OCI-LY1 (cell line): ENCODE data around the gene SLC38A6.

Experiments used
- H2AFZ ChIP-seq: fragments of 200-600 bp; sonication (generic), shearing (Covaris generic); 2 replicates; pipeline ENCODE4 v1.6.0; 2014; ENCODE audit warnings: antibody characterized with exemption, mild to moderate bottlenecking, low read length
- H3F3A ChIP-seq: fragments of 200-600 bp; sonication (generic), shearing (Covaris generic); 2 replicates; pipeline ENCODE4 v1.6.0; 2014; ENCODE audit warnings: mild to moderate bottlenecking, antibody characterized with exemption, low read length, moderate library complexity; ENCODE audit not compliant: insufficient read depth
- H3K27ac ChIP-seq: fragments of 200-600 bp; sonication (generic); 2 replicates; pipeline ENCODE4 v1.5.1; 2014; ENCODE audit warnings: low read length, mixed run types, mild to moderate bottlenecking, low read depth; ENCODE audit not compliant: poor library complexity, severe bottlenecking
- H3K27me3 ChIP-seq: fragments of 200-600 bp; sonication (generic); 2 replicates; pipeline ENCODE4 v1.6.0; 2014; ENCODE audit warnings: antibody characterized with exemption, mild to moderate bottlenecking, low read length, moderate library complexity; ENCODE audit not compliant: insufficient read depth
- H3K36me3 ChIP-seq: fragments of 200-600 bp; sonication (generic); 2 replicates; pipeline ENCODE4 v1.6.1; 2014; ENCODE audit warnings: mild to moderate bottlenecking, antibody characterized with exemption, low read length, moderate library complexity, mixed read lengths; ENCODE audit not compliant: insufficient read depth
- H3K4me1 ChIP-seq: fragments of 200-600 bp; sonication (generic); 2 replicates; pipeline ENCODE4 v1.5.1; 2014; ENCODE audit warnings: mild to moderate bottlenecking, low read length, moderate library complexity; ENCODE audit not compliant: insufficient read depth, severe bottlenecking
- H3K4me2 ChIP-seq: fragments of 200-600 bp; sonication (generic), shearing (Covaris generic); 2 replicates; pipeline ENCODE4 v1.6.1; 2014; ENCODE audit warnings: low read length
- H3K4me3 ChIP-seq: fragments of 200-600 bp; sonication (generic); 2 replicates; pipeline ENCODE4 v1.5.1; 2014; ENCODE audit warnings: low read length, low read depth, mild to moderate bottlenecking, mixed read lengths; ENCODE audit not compliant: poor library complexity, severe bottlenecking
- H3K79me2 ChIP-seq: fragments of 200-600 bp; shearing (Covaris generic); 2 replicates; pipeline ENCODE4 v1.6.1; 2016; ENCODE audit warnings: mixed run types, low read length, mixed read lengths; ENCODE audit not compliant: insufficient read depth
- H3K9ac ChIP-seq: fragments of 200-600 bp; sonication (generic), shearing (Covaris generic); 2 replicates; pipeline ENCODE4 v1.6.1; 2014; ENCODE audit warnings: mild to moderate bottlenecking, low read length, mixed read lengths
- H3K9me2 ChIP-seq: fragments of 200-600 bp; sonication (generic), shearing (Covaris generic); 2 replicates; pipeline ENCODE4 v1.6.1; 2014; ENCODE audit warnings: low read depth, mild to moderate bottlenecking, low read length, mixed read lengths
- H3K9me3 ChIP-seq: fragments of 200-600 bp; shearing (Covaris generic); 2 replicates; pipeline ENCODE4 v1.6.1; 2014; ENCODE audit warnings: low read length, mixed read lengths
- H4K20me1 ChIP-seq: fragments of 200-600 bp; sonication (generic), shearing (Covaris generic); 2 replicates; pipeline ENCODE4 v1.6.0; 2016; ENCODE audit warnings: mild to moderate bottlenecking, low read length; ENCODE audit not compliant: insufficient read depth
- CTCF ChIP-seq: fragments of 200-600 bp; sonication (generic), shearing (Covaris generic); IDR thresholded peaks from 2 replicates; pipeline ENCODE4 v1.5.1; 2017; ENCODE audit warnings: mild to moderate bottlenecking, antibody characterized with exemption, low read length, moderate library complexity, mixed read lengths
- EZH2 ChIP-seq: fragments of 200-600 bp; sonication (generic), shearing (Covaris generic); IDR thresholded peaks from 2 replicates; pipeline ENCODE4 v1.8.0; 2017; ENCODE audit warnings: borderline replicate concordance, mixed run types, mild to moderate bottlenecking, antibody characterized with exemption, low read length, moderate library complexity, mixed read lengths

The SLC38A6 gene

GRCh38 chr14:61074852-61075251 lies 93.8 kb downstream of the SLC38A6 start:
- peaks cover 46% of the 10 kb centered on the region for H3K4me1 ChIP-seq
- H3F3A ChIP-seq: no peaks in the 10 kb centered on the region
- H2AFZ ChIP-seq: no peak overlapping the region
- H3K4me2 ChIP-seq: no peak overlapping the region
- H3K27me3 ChIP-seq: no peaks in the 10 kb centered on the region
- no peaks in the 10 kb centered on the region for H3K9me3 ChIP-seq
- peak overlapping the region; percentile 79 for H3K27ac ChIP-seq
- no peaks in the 10 kb centered on the region for H3K9me2 ChIP-seq
- TF ChIP-seq CTCF (no peak), EZH2 (no peak)
- no peaks in the 10 kb centered on the region; the same call in 1 of the 2 replicates for H3K36me3 ChIP-seq
- no peak overlapping the region for H3K9ac ChIP-seq
- no peaks in the 10 kb centered on the region for H4K20me1 ChIP-seq
- no peak overlapping the region for H3K4me3 ChIP-seq
- H3K79me2 ChIP-seq: no peaks in the 10 kb centered on the region

GRCh38 chr14:61076556-61076955 lies 95.5 kb downstream of the SLC38A6 start:
- Histone ChIP-seq H3F3A (no peaks in the 10 kb centered on the region; the same call in 1 of the 2 replicates), H3K4me3 (no peak overlapping the region), H3K4me2 (peak overlapping the region; percentile 27), H3K4me1 (peaks cover 63% of the 10 kb centered on the region), H3K9ac (peak overlapping the region; percentile 12; the same call in 1 of the 2 replicates), H3K9me2 (no peaks in the 10 kb centered on the region), H3K9me3 (no peaks in the 10 kb centered on the region), H4K20me1 (no peaks in the 10 kb centered on the region), H2AFZ (no peak overlapping the region), H3K27me3 (no peaks in the 10 kb centered on the region), H3K27ac (peak overlapping the region; percentile 79), H3K79me2 (no peaks in the 10 kb centered on the region), H3K36me3 (no peaks in the 10 kb centered on the region)
- no peak for TF ChIP-seq EZH2
- no peak for TF ChIP-seq CTCF

- H3K4me1 ChIP-seq: peaks cover 72% of the 10 kb centered on the region
- H3K4me3 ChIP-seq: no peak overlapping the region
- H3K27me3 ChIP-seq: no peaks in the 10 kb centered on the region
- no peaks in the 10 kb centered on the region for H3K9me3 ChIP-seq
- TF ChIP-seq CTCF (no peak), EZH2 (no peak)
- H4K20me1 ChIP-seq: no peaks in the 10 kb centered on the region
- H3F3A ChIP-seq: no peaks in the 10 kb centered on the region; the same call in 1 of the 2 replicates
- no peak overlapping the region for H2AFZ ChIP-seq
- H3K9me2 ChIP-seq: no peaks in the 10 kb centered on the region
- H3K79me2 ChIP-seq: no peaks in the 10 kb centered on the region
- no peak overlapping the region for H3K4me2 ChIP-seq
- H3K9ac ChIP-seq: no peak overlapping the region; the same call in 1 of the 2 replicates
- H3K36me3 ChIP-seq: no peaks in the 10 kb centered on the region
- peak overlapping the region; percentile 79 for H3K27ac ChIP-seq
Measured at GRCh38 chr14:61077437-61077836, 96.4 kb downstream of the SLC38A6 start.
